Type B pancreatic cell (in vitro differentiated cells): ENCODE data around the gene TPX2. TPM values are rescaled to one million over a fixed set of nuclear protein-coding genes. Genes with fewer than 3 reads are reported as not detected.

Experiments used
- DNase-seq: peaks from one replicate; pipeline ENCODE4 v3.0.0; 2021; ENCODE audit warnings: mixed read lengths; ENCODE audit not compliant: unreplicated experiment; ENCODE audit errors: extremely low spot score
- H3K27ac Mint-ChIP-seq: 2 replicates; pipeline ENCODE4 v1.8.0; 2021; ENCODE audit warnings: mild to moderate bottlenecking, mixed read lengths
- H3K27me3 Mint-ChIP-seq: 2 replicates; pipeline ENCODE4 v1.8.0; 2021; ENCODE audit warnings: mixed read lengths
- H3K36me3 Mint-ChIP-seq: 2 replicates; pipeline ENCODE4 v1.8.0; 2021; ENCODE audit warnings: mixed read lengths
- H3K4me1 Mint-ChIP-seq: one replicate; pipeline ENCODE4 v1.8.0; 2021; ENCODE audit warnings: mixed read lengths; ENCODE audit not compliant: unreplicated experiment
- H3K4me3 Mint-ChIP-seq: 2 replicates; pipeline ENCODE4 v1.8.0; 2021; ENCODE audit warnings: mild to moderate bottlenecking, mixed read lengths
- H3K9me3 Mint-ChIP-seq: 2 replicates; pipeline ENCODE4 v1.8.0; 2021; ENCODE audit warnings: mixed read lengths
- CTCF ChIP-seq: fragments of 200-600 bp; sonication (generic); conservative IDR thresholded peaks from 2 replicates; pipeline ENCODE4 v1.5.0; 2021; ENCODE audit warnings: antibody characterized with exemption, mild to moderate bottlenecking
- total RNA-seq: library from RNA; stranded (reverse); gene quantifications from 2 replicates; pipeline ENCODE4 v1.2.1, GENCODE V29; 2021; ENCODE audit warnings: low replicate concordance

TPX2 gene
- total RNA-seq, 1 donor from 2014 or later = 130 TPM

GRCh38 chr20:31721408-31722256 lies 17.5 kb upstream of the TPX2 start:
- Mint-ChIP-seq H3K36me3 (peaks cover 47% of the 10 kb centered on the region), H3K4me3 (peak overlapping the region; percentile 92), H3K4me1 (peaks cover 58% of the 10 kb centered on the region), H3K27me3 (no peaks in the 10 kb centered on the region), H3K27ac (peak overlapping the region; percentile 99), H3K9me3 (no peaks in the 10 kb centered on the region)
- no peak for DNase-seq
- TF ChIP-seq CTCF = no peak

- TF ChIP-seq CTCF = peak; percentile 88
- Mint-ChIP-seq H3K4me3 (peak within 1 kb of the TSS; percentile 92), H3K4me1 (peaks cover 55% of the 10 kb centered on the region), H3K27me3 (no peaks in the 10 kb centered on the region), H3K9me3 (no peaks in the 10 kb centered on the region), H3K36me3 (peaks cover 41% of the 10 kb centered on the region), H3K27ac (peak within 1 kb of the TSS; percentile 99)
- peak; percentile 90 for DNase-seq
These were observed 16.6 kb upstream of the TPX2 start, which contains the start of gene BCL2L1 for GRCh38 chr20:31722257-31723068. BCL2L1 (minus strand) TSS chr20:31722868; CDS start chr20:31722218, 650 bp downstream.

GRCh38 chr20:31723069-31723318 lies 16.1 kb upstream of the TPX2 start:
- peaks cover 52% of the 10 kb centered on the region for H3K4me1 Mint-ChIP-seq
- H3K36me3 Mint-ChIP-seq = peaks cover 36% of the 10 kb centered on the region
- peak overlapping the region; percentile 92 for H3K4me3 Mint-ChIP-seq
- peak overlapping the region; percentile 99 for H3K27ac Mint-ChIP-seq
- TF ChIP-seq CTCF = peak; percentile 63
- DNase-seq = no peak
- no peaks in the 10 kb centered on the region for H3K27me3 Mint-ChIP-seq
- no peaks in the 10 kb centered on the region for H3K9me3 Mint-ChIP-seq

GRCh38 chr20:31723319-31724078 lies 15.6 kb upstream of the TPX2 start:
- Mint-ChIP-seq H3K27ac (peak overlapping the region; percentile 99), H3K36me3 (peaks cover 35% of the 10 kb centered on the region), H3K27me3 (no peaks in the 10 kb centered on the region), H3K4me1 (peaks cover 51% of the 10 kb centered on the region), H3K4me3 (peak overlapping the region; percentile 92), H3K9me3 (no peaks in the 10 kb centered on the region)
- DNase-seq = peak; percentile 100
- peak; percentile 100 for TF ChIP-seq CTCF

- H3K4me3 Mint-ChIP-seq = no peak overlapping the region
- no peak overlapping the region for H3K27ac Mint-ChIP-seq
- H3K4me1 Mint-ChIP-seq = peaks cover 9% of the 10 kb centered on the region
- H3K9me3 Mint-ChIP-seq = no peaks in the 10 kb centered on the region
- DNase-seq = no peak
- no peak for TF ChIP-seq CTCF
- H3K36me3 Mint-ChIP-seq = no peaks in the 10 kb centered on the region
- H3K27me3 Mint-ChIP-seq = no peaks in the 10 kb centered on the region
These were observed 7.8 kb upstream of the TPX2 start for GRCh38 chr20:31731321-31731717.
